ENCODE results near the gene ADGRA1.

The ADGRA1 gene

DNA sequence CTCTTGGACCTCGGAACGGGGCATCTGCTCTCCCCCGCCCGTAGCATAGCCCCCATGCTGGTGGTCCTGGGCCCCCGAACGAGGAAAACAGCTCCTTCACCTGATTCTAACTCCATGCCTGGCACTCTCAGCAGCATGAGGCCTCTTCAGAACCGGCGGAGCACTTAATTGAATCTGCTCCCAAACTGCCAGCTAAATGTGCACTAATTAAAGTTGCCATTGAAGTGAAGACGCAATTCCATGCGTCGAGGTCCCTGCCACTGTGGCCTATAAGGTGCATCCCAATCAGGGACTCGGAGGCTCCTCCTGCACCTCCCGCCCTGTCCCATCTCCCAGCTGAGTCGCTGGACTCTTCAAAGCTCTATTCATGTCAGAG is 41.3 kb upstream of the ADGRA1 start:
- no peak for ATAC-seq
- TF ChIP-seq ESRRG (CRISPR knock-in tag; IDR thresholded peaks at IDR 0.05) (no peak), GLIS3 (CRISPR knock-in tag; IDR thresholded peaks at IDR 0.05) (no peak), CSRNP3 (CRISPR knock-in tag; IDR thresholded peaks at IDR 0.05) (no peak), SNAI2 (CRISPR knock-in tag; IDR thresholded peaks at IDR 0.05) (no peak), ZFP30 (CRISPR knock-in tag; IDR thresholded peaks at IDR 0.05) (no peak), ZNF70 (CRISPR knock-in tag; IDR thresholded peaks at IDR 0.05) (no peak), ZNF8 (CRISPR knock-in tag; IDR thresholded peaks at IDR 0.05) (no peak), BACH2 (CRISPR knock-in tag; IDR thresholded peaks at IDR 0.05; ENCODE audit: borderline replicate concordance) (no peak), ZFP3 (CRISPR knock-in tag; IDR thresholded peaks at IDR 0.05) (no peak), ARNTL (CRISPR knock-in tag; IDR thresholded peaks at IDR 0.05; ENCODE audit: borderline replicate concordance, low read depth) (no peak), TCF4 (CRISPR knock-in tag; IDR thresholded peaks at IDR 0.05; ENCODE audit: borderline replicate concordance) (no peak), OSR1 (CRISPR knock-in tag; IDR thresholded peaks at IDR 0.05) (no peak), ISL1 (CRISPR knock-in tag; IDR thresholded peaks at IDR 0.05) (no peak), TOX (CRISPR knock-in tag; IDR thresholded peaks at IDR 0.05; ENCODE audit: borderline replicate concordance) (no peak)
- TF ChIP-seq, protein P1, sequence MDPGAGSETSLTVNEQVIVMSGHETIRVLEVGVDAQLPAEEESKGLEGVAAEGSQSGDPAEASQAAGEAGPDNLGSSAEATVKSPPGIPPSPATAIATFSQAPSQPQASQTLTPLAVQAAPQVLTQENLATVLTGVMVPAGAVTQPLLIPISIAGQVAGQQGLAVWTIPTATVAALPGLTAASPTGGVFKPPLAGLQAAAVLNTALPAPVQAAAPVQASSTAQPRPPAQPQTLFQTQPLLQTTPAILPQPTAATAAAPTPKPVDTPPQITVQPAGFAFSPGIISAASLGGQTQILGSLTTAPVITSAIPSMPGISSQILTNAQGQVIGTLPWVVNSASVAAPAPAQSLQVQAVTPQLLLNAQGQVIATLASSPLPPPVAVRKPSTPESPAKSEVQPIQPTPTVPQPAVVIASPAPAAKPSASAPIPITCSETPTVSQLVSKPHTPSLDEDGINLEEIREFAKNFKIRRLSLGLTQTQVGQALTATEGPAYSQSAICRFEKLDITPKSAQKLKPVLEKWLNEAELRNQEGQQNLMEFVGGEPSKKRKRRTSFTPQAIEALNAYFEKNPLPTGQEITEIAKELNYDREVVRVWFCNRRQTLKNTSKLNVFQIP (CRISPR knock-in tag; IDR thresholded peaks at IDR 0.05; ENCODE audit: borderline replicate concordance, low read depth), result no peak
- TF ChIP-seq, protein P2, sequence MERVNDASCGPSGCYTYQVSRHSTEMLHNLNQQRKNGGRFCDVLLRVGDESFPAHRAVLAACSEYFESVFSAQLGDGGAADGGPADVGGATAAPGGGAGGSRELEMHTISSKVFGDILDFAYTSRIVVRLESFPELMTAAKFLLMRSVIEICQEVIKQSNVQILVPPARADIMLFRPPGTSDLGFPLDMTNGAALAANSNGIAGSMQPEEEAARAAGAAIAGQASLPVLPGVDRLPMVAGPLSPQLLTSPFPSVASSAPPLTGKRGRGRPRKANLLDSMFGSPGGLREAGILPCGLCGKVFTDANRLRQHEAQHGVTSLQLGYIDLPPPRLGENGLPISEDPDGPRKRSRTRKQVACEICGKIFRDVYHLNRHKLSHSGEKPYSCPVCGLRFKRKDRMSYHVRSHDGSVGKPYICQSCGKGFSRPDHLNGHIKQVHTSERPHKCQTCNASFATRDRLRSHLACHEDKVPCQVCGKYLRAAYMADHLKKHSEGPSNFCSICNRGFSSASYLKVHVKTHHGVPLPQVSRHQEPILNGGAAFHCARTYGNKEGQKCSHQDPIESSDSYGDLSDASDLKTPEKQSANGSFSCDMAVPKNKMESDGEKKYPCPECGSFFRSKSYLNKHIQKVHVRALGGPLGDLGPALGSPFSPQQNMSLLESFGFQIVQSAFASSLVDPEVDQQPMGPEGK (CRISPR knock-in tag; IDR thresholded peaks at IDR 0.05; ENCODE audit: borderline replicate concordance), result no peak
- TF ChIP-seq, protein P3, sequence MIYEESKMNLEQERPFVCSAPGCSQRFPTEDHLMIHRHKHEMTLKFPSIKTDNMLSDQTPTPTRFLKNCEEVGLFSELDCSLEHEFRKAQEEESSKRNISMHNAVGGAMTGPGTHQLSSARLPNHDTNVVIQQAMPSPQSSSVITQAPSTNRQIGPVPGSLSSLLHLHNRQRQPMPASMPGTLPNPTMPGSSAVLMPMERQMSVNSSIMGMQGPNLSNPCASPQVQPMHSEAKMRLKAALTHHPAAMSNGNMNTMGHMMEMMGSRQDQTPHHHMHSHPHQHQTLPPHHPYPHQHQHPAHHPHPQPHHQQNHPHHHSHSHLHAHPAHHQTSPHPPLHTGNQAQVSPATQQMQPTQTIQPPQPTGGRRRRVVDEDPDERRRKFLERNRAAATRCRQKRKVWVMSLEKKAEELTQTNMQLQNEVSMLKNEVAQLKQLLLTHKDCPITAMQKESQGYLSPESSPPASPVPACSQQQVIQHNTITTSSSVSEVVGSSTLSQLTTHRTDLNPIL (CRISPR knock-in tag; IDR thresholded peaks at IDR 0.05; ENCODE audit: low read depth), result no peak

GRCh38 chr10:133047526-133048123 is 40.1 kb upstream of the ADGRA1 start:
- ATAC-seq, result no peak
- TF ChIP-seq, protein P2 (CRISPR knock-in tag; IDR thresholded peaks at IDR 0.05; ENCODE audit: borderline replicate concordance), result no peak

DNA sequence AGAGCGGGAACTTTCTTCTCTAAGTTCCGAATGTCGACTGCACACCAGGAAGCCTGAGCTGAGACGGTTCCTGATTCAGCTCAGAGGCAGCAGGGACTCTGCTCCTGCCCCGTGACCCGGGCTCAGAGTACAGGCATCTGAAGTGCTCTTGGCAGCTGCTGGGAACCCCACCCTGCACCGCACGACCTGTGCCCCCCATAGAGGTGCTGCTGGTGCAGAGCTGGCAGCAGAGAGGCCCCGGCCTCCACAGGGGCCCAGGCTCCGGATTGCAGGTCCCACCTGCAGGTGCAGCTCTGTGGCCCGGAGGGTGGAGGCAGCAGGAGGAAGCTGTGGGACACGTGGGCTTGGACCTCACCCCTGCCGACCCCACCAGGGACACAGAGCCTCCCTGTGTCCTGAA is 39.5 kb upstream of the ADGRA1 start:
- no peak for ATAC-seq
- no peak for TF ChIP-seq OSR1 (CRISPR knock-in tag; IDR thresholded peaks at IDR 0.05)
- TF ChIP-seq CSDC2 (CRISPR knock-in tag; IDR thresholded peaks at IDR 0.05), result no peak
- TF ChIP-seq ZNF70 (CRISPR knock-in tag; IDR thresholded peaks at IDR 0.05), result no peak
- TF ChIP-seq, protein P2 (CRISPR knock-in tag; IDR thresholded peaks at IDR 0.05; ENCODE audit: borderline replicate concordance), result no peak
- TF ChIP-seq, protein P1 (CRISPR knock-in tag; IDR thresholded peaks at IDR 0.05; ENCODE audit: borderline replicate concordance, low read depth), result no peak
- no peak for TF ChIP-seq TCF4 (CRISPR knock-in tag; IDR thresholded peaks at IDR 0.05; ENCODE audit: borderline replicate concordance)
- TF ChIP-seq ZFP30 (CRISPR knock-in tag; IDR thresholded peaks at IDR 0.05), result no peak
- TF ChIP-seq ZC3H10 (CRISPR knock-in tag; IDR thresholded peaks at IDR 0.05), result no peak
- no peak for TF ChIP-seq ZFP3 (CRISPR knock-in tag; IDR thresholded peaks at IDR 0.05)
- no peak for TF ChIP-seq CSRNP3 (CRISPR knock-in tag; IDR thresholded peaks at IDR 0.05)
- TF ChIP-seq TSHZ2 (CRISPR knock-in tag; IDR thresholded peaks at IDR 0.05), result no peak
- no peak for TF ChIP-seq GLIS3 (CRISPR knock-in tag; IDR thresholded peaks at IDR 0.05)
- no peak for TF ChIP-seq ZNF8 (CRISPR knock-in tag; IDR thresholded peaks at IDR 0.05)
